Endothelial cell of umbilical vein (primary cell): ENCODE measurements around the gene ARHGEF16. TPM values are rescaled to one million over a fixed set of nuclear protein-coding genes. Genes with fewer than 3 reads are reported as not detected.

Experiments used
- BruUV-seq: library from RNA; stranded (reverse); fragments of 400-500 nt; replicated peaks from 2 replicates; lab custom pipeline; 2021; lab: Mats Ljungman, UMichigan
- CTCF ChIA-PET: fragments of 300-600, 350-600 bp; sonication (Branson Sonifier 250); formaldehyde crosslinking; loops from one replicate; lab custom pipeline; 2021; ENCODE audit warnings: antibody characterized with exemption, inconsistent platforms; lab: Charles Lee
- POLR2A ChIA-PET: fragments of 300-600, 350-600 bp; sonication (Branson Sonifier 250); formaldehyde crosslinking; loops from one replicate; lab custom pipeline; 2021; ENCODE audit warnings: antibody characterized with exemption, inconsistent platforms; lab: Charles Lee
- DNase-seq: peaks from one replicate; pipeline ENCODE4 v3.0.0-alpha.2; 2011; ENCODE audit warnings: low read depth, low spot score
- FAIRE-seq: peaks from 2 replicates; lab custom pipeline; 2011; peaks lifted over from hg19 to GRCh38; lab: Jason Lieb, UNC
- H2AFZ ChIP-seq: 2 replicates; pipeline ENCODE4 v1.6.0; 2012; ENCODE audit warnings: low read depth, low read length, control low read depth, inconsistent platforms
- H3K27ac ChIP-seq: 2 replicates; pipeline ENCODE4 v1.5.1; 2011; ENCODE audit warnings: low read depth, mild to moderate bottlenecking, control low read depth, low read length, moderate library complexity; ENCODE audit not compliant: insufficient read depth
- H3K27me3 ChIP-seq, 2 experiments: 2 replicates each; pipeline versions ENCODE4 v1.6.0 to v1.6.1; 2011; ENCODE audit warnings: low read length in 2 of 2, mixed read lengths in 1 of 2; ENCODE audit not compliant: control insufficient read depth in 2 of 2, insufficient read depth in 2 of 2
- H3K36me3 ChIP-seq, 2 experiments: 2 replicates in 1 of 2; 3 replicates in 1 of 2; pipeline ENCODE4 v1.5.1; 2011; ENCODE audit warnings: low read length in 2 of 2, mild to moderate bottlenecking in 1 of 2, moderate library complexity in 1 of 2; ENCODE audit not compliant: control insufficient read depth in 2 of 2, insufficient read depth in 2 of 2; ENCODE audit errors: extremely low read depth in 1 of 2
- H3K4me1 ChIP-seq: 3 replicates; pipeline ENCODE4 v1.5.1; 2011; ENCODE audit warnings: mild to moderate bottlenecking, low read length; ENCODE audit not compliant: control insufficient read depth, insufficient read depth; ENCODE audit errors: extremely low read depth
- H3K4me2 ChIP-seq: 2 replicates; pipeline ENCODE4 v1.6.1; 2011; ENCODE audit warnings: low read length, control low read depth, mixed read lengths; ENCODE audit not compliant: insufficient read depth
- H3K4me3 ChIP-seq, 3 experiments: fragments of 200-600 bp in 1 of 3; sonication (generic), shearing (Covaris generic) in 1 of 3; replicated peaks in 1 of 3; 2 replicates each; pipeline ENCODE4 v1.5.1; 2011 to 2016; ENCODE audit warnings: control low read depth in 3 of 3, low read length in 3 of 3, mild to moderate bottlenecking in 2 of 3, inconsistent platforms in 1 of 3, low read depth in 1 of 3, moderate library complexity in 1 of 3; ENCODE audit not compliant: insufficient read depth in 1 of 3
- H3K79me2 ChIP-seq: 2 replicates; pipeline ENCODE4 v1.6.0; 2012; ENCODE audit warnings: low read length, inconsistent platforms; ENCODE audit not compliant: control insufficient read depth, insufficient read depth
- H3K9ac ChIP-seq: replicated peaks from 2 replicates; pipeline ENCODE3; 2011; ENCODE audit warnings: low read length, control low read depth; ENCODE audit not compliant: insufficient read depth; ENCODE audit errors: extremely low read depth
- H3K9me1 ChIP-seq: replicated peaks from 3 replicates; pipeline ENCODE4 v1.6.0; 2011; ENCODE audit warnings: mild to moderate bottlenecking, low read length; ENCODE audit not compliant: control insufficient read depth, insufficient read depth; ENCODE audit errors: extremely low read depth
- H3K9me3 ChIP-seq: replicated peaks from 2 replicates; pipeline ENCODE4 v1.5.1; 2012; ENCODE audit warnings: low read length, inconsistent platforms; ENCODE audit not compliant: control insufficient read depth, insufficient read depth
- H4K20me1 ChIP-seq: replicated peaks from 2 replicates; pipeline ENCODE3; 2011; ENCODE audit warnings: mild to moderate bottlenecking, low read length; ENCODE audit not compliant: control insufficient read depth, insufficient read depth; ENCODE audit errors: extremely low read depth
- CTCF ChIP-seq, 2 donors: IDR thresholded peaks; 1 replicate in 1 of 2; 2 replicates in 1 of 2; pipeline ENCODE4 v1.5.1; 2011; ENCODE audit warnings: low read length in 2 of 2, mild to moderate bottlenecking in 2 of 2, moderate library complexity in 2 of 2, control low read depth in 1 of 2, inconsistent platforms in 1 of 2, low read depth in 1 of 2; ENCODE audit not compliant: insufficient read depth in 1 of 2; ENCODE audit errors: extremely low read depth in 1 of 2
- EZH2 ChIP-seq: IDR thresholded peaks from 2 replicates; pipeline ENCODE4 v1.6.1; 2012; ENCODE audit warnings: borderline replicate concordance, low read depth, mild to moderate bottlenecking, moderate library complexity, low read length, inconsistent platforms; ENCODE audit not compliant: severe bottlenecking
- FOS ChIP-seq: IDR thresholded peaks from 2 replicates; pipeline ENCODE4 v1.6.1; 2011; ENCODE audit warnings: mild to moderate bottlenecking, low read length, moderate library complexity, borderline replicate concordance; ENCODE audit not compliant: insufficient read depth
- GATA2 ChIP-seq: IDR thresholded peaks from 2 replicates; pipeline ENCODE4 v1.7.0; 2011; ENCODE audit warnings: low read depth, mild to moderate bottlenecking, moderate library complexity, mixed read lengths, low read length; ENCODE audit not compliant: insufficient read length, insufficient read depth
- JUN ChIP-seq: IDR thresholded peaks from 2 replicates; pipeline ENCODE4 v1.6.1; 2011; ENCODE audit warnings: borderline replicate concordance, low read depth; ENCODE audit not compliant: insufficient read length, insufficient read depth
- MAX ChIP-seq: IDR thresholded peaks from 2 replicates; pipeline ENCODE4 v1.6.1; 2011; ENCODE audit not compliant: insufficient read depth, insufficient read length
- MYC ChIP-seq: IDR thresholded peaks from one replicate; pipeline ENCODE4 v1.6.1; 2011; ENCODE audit warnings: mild to moderate bottlenecking, low read depth, low read length
- POLR2A ChIP-seq: IDR thresholded peaks from 2 replicates; pipeline ENCODE4 v1.6.1; 2012; ENCODE audit warnings: low read depth, mild to moderate bottlenecking, control low read depth, low read length
- POLR2AphosphoS5 ChIP-seq: IDR thresholded peaks from 2 replicates; pipeline ENCODE4 v1.6.1; 2012; ENCODE audit warnings: low read depth, mild to moderate bottlenecking, control low read depth, low read length, moderate library complexity; ENCODE audit not compliant: insufficient read depth
- dilution Hi-C: fragments of 300-500 bp; cut with MboI; formaldehyde crosslinking; loops from one replicate; pipeline ENCODE4 v1.15.0; 2019; ENCODE audit warnings: low sequenced_read_pairs; ENCODE audit not compliant: extremely low pct_ligation_motif_present
- intact Hi-C: fragments of 100-400 bp; cut with micrococcal nuclease; formaldehyde crosslinking; loops from one replicate; pipeline ENCODE4 v1.10.0; 2022
- polyA plus RNA-seq, 4 experiments: library from polyadenylated mRNA; depleted of rRNA in 3 of 4; stranded (reverse) in 3 of 4; unstranded in 1 of 4; fragments of >200 nt; gene quantifications; 2 replicates each; pipeline versions ENCODE4 v1.2.1 to v1.2.3, GENCODE V29; 2011 to 2012; ENCODE audit warnings: missing spikeins in 1 of 4
- total RNA-seq: library from RNA; stranded (reverse); gene quantifications from 2 replicates; pipeline ENCODE4 v1.2.3, GENCODE V29; 2021

Gene ARHGEF16
- total and polyA plus RNA-seq, 2 donors (not counting 3 experiments of a cell fraction or from before 2014, with no cell fraction given): 0.52 to 1.3 TPM

DNA sequence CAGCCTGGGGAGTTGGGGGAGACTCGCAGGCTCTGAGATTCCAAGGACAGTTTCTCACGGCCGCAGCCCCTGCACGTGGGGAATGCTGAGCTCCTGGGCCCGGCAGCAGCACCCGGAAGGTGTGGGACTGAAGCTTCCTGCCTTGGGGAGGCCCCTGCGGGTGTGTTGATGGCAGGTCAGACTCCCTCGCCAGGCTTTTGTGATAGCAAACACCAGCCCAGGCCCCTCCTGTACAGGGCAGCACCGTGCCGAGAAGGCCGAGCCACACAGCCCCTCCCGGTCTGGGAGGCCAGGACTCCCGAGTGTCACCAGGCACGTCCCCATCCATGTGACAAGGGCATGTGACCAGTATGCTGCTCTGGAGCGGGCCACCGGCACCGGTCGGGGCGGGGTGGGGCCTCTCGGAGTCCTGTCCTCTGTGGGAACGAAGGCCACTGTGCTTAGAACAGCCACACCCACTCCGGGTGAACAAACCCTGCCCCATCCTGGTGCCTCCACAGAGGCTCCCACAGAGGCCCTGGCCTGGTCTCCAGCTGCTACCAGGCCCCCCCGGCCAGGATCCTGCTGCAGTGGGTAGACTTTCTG lies 31.1 kb upstream of the ARHGEF16 start:
- Histone ChIP-seq H3K9ac (no peak overlapping the region), H3K9me1 (no peaks in the 10 kb centered on the region), H3K4me3 (no peak overlapping the region), H3K9me3 (no peaks in the 10 kb centered on the region), H3K36me3 (no peaks in the 10 kb centered on the region), H3K4me2 (no peak overlapping the region), H3K27ac (no peak overlapping the region), H3K27me3 (no peaks in the 10 kb centered on the region), H2AFZ (no peak overlapping the region), H3K79me2 (no peaks in the 10 kb centered on the region), H3K4me1 (no peaks in the 10 kb centered on the region), H4K20me1 (no peaks in the 10 kb centered on the region)
- DNase-seq (no peak), FAIRE-seq (no peak)
- POLR2A ChIA-PET: no interaction called here
- dilution Hi-C loops (no loop called here), intact Hi-C loops (loop anchor here (10.0 kb wide), 1 partner anchor 1229 kb away; the partner anchor contains the start of gene FAAP20)
- TF ChIP-seq GATA2 (no peak), POLR2A (no peak), CTCF (IDR thresholded peaks at IDR 0.05; ENCODE audit: extremely low read depth in 1 of 2, insufficient read depth in 1 of 2, low read depth in 1 of 2, low read length in 2 of 2) (no peak), MAX (no peak), FOS (no peak), EZH2 (no peak), POLR2AphosphoS5 (no peak), MYC (no peak), JUN (no peak)
- no TSS peak for BruUV-seq
- CTCF ChIA-PET: interaction anchor here (1.2 to 3.4 kb wide), 3 partner anchors 1004 to 1228 kb away, joined by 3 to 34 read pairs (median 11); partner anchors contain the start of gene FAAP20
